GM18909 (cell line): ENCODE data around the gene MYBL2.

Source experiments
- ATAC-seq: cut with Tn5 transposase; IDR thresholded peaks from one replicate; pipeline ENCODE4 v1.9.1; 2021; ENCODE audit warnings: mild to moderate bottlenecking; ENCODE audit not compliant: unreplicated experiment, poor library complexity

Gene MYBL2

GRCh38 chr20:43681468-43681942 lies 14.6 kb downstream of the MYBL2 start:
- peak; percentile 23 for ATAC-seq

GRCh38 chr20:43681991-43682410 lies 15.1 kb downstream of the MYBL2 start:
- ATAC-seq, result peak; percentile 95

GRCh38 chr20:43682446-43682845 lies 15.5 kb downstream of the MYBL2 start:
- ATAC-seq, result peak; percentile 22

DNA sequence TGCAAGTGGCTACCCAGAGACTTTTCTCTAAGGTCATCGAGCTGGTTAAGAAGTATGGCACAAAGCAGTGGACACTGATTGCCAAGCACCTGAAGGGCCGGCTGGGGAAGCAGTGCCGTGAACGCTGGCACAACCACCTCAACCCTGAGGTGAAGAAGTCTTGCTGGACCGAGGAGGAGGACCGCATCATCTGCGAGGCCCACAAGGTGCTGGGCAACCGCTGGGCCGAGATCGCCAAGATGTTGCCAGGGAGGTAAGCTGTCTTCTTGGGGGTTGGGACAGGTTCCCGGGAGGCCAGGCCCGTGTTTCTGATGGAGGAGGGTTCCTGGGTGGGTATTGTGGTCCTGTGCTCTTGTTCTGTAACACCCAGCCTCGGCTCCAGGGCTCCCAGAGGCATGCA lies 19.9 kb downstream of the MYBL2 start:
- ATAC-seq, result no peak

GRCh38 chr20:43689165-43689564 lies 22.3 kb downstream of the MYBL2 start:
- no peak for ATAC-seq

- no peak for ATAC-seq
Measured at GRCh38 chr20:43690943-43691598, 24.2 kb downstream of the MYBL2 start.

DNA sequence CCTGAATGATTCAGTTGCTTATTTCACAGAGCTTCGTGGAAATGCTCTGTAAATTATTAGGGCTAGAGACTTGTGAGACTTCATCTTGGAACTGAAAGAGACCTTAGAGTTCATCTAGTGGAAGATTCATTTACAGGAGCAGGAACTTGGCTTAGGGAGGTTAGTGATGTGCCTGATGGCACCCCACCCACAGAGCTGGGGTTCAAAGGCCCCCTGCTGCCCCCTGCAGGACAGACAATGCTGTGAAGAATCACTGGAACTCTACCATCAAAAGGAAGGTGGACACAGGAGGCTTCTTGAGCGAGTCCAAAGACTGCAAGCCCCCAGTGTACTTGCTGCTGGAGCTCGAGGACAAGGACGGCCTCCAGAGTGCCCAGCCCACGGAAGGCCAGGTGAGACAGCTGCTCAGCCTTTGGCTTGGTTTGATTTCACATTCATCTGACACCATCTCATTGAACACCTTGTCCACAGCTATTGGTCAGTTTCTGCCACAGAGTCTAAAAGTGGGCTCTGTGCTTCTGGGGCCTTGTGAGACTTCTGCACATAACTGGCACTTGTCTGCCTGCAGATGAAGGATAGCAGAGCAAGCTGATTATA lies 25.1 kb downstream of the MYBL2 start:
- peak; percentile 62 for ATAC-seq

DNA sequence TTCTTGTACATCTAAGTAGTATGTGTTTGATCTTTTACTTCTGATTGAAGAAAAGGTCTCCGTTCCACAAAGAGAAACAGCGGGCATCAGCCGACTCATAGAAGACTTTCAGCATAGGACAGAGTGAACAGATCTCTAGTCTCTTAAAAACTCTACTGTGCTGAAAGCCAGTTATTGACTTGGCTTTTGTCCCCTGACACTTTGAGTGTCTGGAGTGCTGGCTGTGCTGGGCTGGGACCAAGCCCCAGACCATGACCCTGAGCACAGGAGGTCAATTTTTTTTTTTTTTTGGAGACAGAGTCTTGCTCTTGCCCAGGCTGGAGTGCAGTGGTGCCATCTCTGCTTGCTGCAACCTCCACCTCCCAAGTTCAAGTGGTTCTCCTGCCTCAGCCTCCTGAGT lies 27.8 kb downstream of the MYBL2 start:
- ATAC-seq, result no peak

DNA sequence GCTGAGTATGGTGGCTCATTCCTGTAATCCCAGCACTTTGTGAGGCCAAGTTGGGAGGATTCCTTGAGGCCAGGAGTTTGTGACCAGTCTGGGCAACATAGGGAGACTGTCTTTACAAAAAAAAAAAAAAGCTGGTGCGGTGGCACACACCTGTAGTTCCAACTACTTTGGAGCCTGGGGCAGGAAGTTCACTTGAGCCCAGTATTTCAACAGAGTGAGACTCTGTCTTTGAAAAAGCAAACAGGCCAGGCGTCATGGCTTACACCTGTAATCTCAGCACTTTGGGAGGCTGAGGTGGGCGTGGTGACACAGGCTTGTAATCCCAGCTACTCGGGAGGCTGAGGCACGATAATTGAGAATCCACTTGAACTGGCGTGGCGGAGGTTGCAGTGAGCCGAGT lies 28.7 kb downstream of the MYBL2 start:
- ATAC-seq, result no peak

DNA sequence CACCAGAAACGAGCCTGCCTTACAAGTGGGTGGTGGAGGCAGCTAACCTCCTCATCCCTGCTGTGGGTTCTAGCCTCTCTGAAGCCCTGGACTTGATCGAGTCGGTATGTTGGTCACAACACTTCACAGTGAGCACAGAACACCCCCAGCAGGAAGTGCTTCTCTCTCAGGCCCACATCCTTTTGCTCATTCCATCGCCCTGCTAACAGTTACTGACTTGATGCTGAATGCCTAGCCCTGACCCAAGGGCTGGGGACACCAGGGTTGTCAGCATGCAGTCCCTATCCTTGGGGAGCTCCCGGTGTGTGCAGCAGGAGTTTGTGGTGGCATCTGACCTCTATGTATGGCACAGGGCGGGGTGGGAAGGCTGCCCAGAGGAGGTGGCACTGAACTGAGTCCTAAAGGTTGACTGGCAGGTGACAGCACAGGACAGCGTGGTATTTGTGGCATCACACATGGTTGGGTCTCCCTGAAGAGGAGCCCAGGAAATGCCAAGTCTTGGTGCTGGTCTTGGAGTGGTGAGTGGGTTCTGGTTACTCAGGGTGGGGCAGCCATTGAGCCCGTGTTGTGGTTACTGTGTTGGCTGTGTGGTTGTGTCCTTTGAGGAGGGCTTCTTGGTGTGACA lies 33.1 kb downstream of the MYBL2 start:
- ATAC-seq, result no peak

- no peak for ATAC-seq
Measured at GRCh38 chr20:43700627-43701026, 33.7 kb downstream of the MYBL2 start.

GRCh38 chr20:43702502-43702901 lies 35.6 kb downstream of the MYBL2 start:
- no peak for ATAC-seq

DNA sequence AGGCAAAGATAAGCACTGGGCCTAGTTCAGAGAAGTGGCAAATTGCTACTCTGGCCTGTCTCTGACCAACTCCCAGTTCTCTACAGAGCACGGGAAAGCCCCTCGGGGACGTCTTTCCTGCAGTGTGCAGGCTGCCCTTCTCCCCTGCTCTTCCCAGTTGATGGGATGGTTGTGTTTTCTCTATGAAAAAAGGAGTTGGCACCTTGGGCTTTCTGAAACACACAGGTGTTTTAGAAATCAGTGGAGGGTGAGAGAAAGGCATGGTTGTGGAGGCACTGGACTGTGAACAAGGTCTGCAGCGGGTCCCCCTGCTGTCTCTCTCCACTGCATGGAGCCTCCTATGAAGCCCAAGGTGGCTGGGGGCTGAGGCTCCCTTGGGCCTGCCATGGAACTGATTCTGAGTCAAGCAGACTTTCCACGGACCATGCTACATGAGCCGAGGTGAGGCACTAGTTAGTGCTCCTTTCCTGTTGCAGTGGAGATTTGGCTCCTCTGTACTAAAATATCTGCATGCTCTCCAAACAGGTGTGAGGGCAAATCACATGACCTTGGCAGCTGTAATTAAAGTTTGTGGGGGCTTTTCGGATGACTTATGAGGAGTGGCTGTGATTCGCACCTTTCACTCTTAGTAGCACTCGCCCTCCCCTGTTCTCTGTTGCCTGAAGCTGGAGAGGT lies 43.6 kb downstream of the MYBL2 start:
- ATAC-seq, result peak; percentile 77

DNA sequence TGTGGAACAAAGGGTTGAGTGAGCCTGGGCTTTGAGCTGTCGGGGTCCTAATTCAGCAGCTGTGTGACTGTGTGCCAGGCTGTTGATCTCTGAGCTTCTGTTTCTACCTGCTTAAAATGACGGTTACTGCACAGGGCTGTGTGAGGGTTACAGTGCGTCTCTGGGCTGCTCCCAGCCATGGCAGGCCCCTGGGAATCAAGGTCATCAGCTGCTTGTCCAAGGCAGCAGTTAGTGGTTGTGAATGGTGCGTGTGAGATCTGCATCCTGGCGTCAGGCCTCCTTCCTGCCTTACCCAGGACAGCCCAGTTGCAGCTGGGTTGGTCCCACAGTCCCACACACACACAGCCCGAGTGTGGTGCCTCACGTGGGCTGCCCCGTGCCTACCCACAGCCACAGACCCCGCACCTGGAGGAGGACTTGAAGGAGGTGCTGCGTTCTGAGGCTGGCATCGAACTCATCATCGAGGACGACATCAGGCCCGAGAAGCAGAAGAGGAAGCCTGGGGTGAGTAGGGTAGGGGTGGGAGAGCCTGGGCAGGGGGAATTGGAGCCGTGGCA lies 44.3 kb downstream of the MYBL2 start:
- ATAC-seq, result no peak

- no peak for ATAC-seq
Measured at GRCh38 chr20:43715044-43715443, 48.1 kb downstream of the MYBL2 start.

DNA sequence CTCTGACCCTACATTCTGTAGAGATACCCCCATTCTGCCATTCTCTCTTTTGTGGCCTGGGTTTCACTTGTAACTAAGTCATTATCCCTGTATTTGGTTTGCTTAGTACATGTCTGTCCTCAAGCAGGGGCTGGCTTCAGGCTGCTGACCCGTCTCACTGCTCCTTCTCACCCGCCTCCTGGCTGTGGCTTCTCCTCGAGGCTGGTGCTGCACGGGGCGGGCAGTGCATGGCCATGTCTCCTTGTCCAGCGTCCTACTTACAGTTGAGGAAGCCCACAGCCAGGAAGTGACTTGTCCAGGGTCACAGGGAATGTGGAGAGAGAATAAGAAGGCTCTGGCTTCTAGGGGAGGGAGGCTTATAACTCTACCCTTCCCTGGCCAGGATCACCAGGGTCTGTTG lies 48.6 kb downstream of the MYBL2 start:
- ATAC-seq, result no peak

GRCh38 chr20:43716123-43716522 lies 49.2 kb downstream of the MYBL2 start:
- ATAC-seq, result no peak

DNA sequence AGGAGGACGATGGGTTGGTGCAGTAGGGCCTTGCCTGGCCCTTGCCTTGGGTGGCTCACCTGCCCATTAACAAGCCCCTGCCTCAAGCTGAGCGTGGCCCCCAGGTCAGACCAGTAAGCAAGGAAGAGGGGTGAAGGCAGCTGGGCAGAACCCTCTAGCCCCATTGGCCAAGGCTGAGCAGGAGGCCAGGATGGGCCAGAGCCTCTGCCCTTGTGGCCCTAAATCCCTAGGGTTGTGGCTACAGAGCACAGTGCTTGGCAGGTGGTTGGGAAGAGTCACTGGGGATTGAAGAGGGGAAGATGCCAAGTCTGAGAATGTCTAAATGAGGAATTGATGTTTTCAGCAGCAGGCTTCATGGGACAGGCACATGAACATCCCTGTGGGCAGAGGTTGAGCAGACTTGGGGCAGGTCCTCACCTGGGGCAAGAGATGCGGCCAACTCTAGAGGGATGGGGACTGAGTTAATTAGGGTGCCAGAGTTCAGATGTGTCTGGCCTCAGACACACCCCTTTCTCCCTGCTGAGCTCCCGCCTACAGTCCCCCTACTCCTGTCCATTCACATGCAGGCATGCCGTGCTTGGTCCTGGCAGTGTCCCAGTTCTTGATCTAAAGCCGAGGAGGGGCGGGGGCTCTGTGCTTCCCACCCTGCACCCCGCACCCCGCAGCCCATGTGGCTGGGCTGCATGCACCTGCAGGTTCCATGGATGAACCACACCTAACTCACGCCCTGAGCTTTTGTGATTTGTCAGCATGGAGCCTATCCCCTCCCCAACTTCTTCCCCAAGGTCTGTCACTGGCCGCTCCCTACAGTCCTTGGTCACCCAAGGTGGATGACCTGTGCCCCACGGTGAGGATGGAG lies 50.1 kb downstream of the MYBL2 start:
- no peak for ATAC-seq

DNA sequence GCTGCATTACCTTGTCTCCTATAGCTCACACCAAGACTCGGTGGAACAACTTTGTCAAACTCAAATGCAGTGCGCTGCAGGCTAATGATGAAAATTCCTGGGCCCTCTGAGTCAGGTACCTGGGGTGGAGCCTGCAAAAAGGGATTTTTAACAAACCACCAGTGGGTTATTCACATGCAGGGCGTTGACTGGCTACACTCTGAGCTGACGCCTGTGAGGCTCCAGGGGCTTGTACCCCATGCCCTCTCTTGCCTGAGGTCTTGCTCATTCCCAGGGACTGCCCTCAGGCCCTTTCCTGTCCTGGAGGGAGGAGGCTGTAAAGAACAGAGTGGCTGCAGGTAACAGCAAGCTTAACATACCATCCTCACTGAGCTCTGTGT lies 50.7 kb downstream of the MYBL2 start:
- no peak for ATAC-seq

DNA sequence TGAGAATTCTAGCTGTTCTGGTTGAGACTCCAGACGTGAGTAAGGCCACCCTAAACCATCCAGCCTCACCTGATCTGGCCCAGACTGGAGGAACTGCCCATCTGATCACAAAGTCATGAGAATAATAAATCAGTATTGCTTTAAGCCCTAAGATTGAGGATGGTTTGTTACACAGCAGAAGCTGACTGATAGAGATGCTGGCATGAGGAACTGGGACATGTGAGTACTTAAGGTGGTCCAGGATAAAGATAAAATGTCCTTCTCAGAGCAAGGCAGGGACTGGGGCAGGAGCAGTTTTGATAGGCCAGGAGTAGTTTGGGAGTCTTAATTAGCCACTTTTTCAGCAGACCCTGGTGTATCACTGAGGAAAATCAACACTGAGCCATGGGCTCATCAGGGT lies 53.1 kb downstream of the MYBL2 start:
- ATAC-seq, result no peak
